K562 (cell line): ENCODE data around the gene AGRP. TPM values are rescaled to one million over a fixed set of nuclear protein-coding genes. Genes with fewer than 3 reads are reported as not detected.
"Not testable (repeated sequence)": the region's sequence is repeated elsewhere in the genome, so short reads cannot be mapped to it uniquely, and the experiment has no call there.

ENCODE experiments used
- ATAC-seq: fragments of 200-7000 bp; cut with Tn5 transposase; 3 replicates; pipeline ENCODE4 v1.9.1; 2020; ENCODE audit warnings: moderate library complexity
- BruUV-seq: library from RNA; stranded (reverse); fragments of 400-500 nt; replicated peaks from 2 replicates; lab custom pipeline; 2021; lab: Mats Ljungman, UMichigan
- CTCF ChIA-PET: fragments of 300-600 bp; formaldehyde crosslinking; extraction: SDS; loops from one replicate; lab custom pipeline; 2021; ENCODE audit warnings: low intra/inter-chr PET ratio; lab: Yijun Ruan, JAX
- POLR2A ChIA-PET: fragments of 300-600, 350-650 bp; sonication (Branson Sonifier 250); formaldehyde crosslinking; extraction: SDS; loops from one replicate; lab custom pipeline; 2021; ENCODE audit warnings: antibody characterized with exemption, inconsistent platforms; lab: Yijun Ruan, JAX
- DNase-seq, 4 experiments: peaks; one replicate each; pipeline versions ENCODE4 v3.0.0 to v3.0.0-alpha.2; 2011 to 2018; ENCODE audit warnings: low spot score in 3 of 4, mixed read lengths in 3 of 4; ENCODE audit errors: extremely low read depth in 1 of 4
- FAIRE-seq: peaks from 2 replicates; lab custom pipeline; 2011; peaks lifted over from hg19 to GRCh38; lab: Jason Lieb, UNC
- H2AFZ ChIP-seq: 2 replicates; pipeline ENCODE4 v1.6.0; 2011; ENCODE audit warnings: low read depth, low read length, control low read depth, inconsistent platforms
- H3K27ac ChIP-seq: fragments of 200-600 bp; 3 replicates; pipeline ENCODE4 v1.8.0; 2011; ENCODE audit warnings: low read depth, mild to moderate bottlenecking, control low read depth, inconsistent platforms, low read length, moderate library complexity, mixed read lengths; ENCODE audit errors: extremely low read depth
- H3K27me3 ChIP-seq, 2 experiments: fragments of 300-600 bp in 1 of 2; 2 replicates in 1 of 2; 3 replicates in 1 of 2; pipeline versions ENCODE4 v1.6.0 to v1.8.0; 2011; ENCODE audit warnings: inconsistent platforms in 2 of 2, low read length in 2 of 2, mild to moderate bottlenecking in 1 of 2, mixed read lengths in 1 of 2, moderate library complexity in 1 of 2; ENCODE audit not compliant: control insufficient read depth in 2 of 2, insufficient read depth in 2 of 2
- H3K36me3 ChIP-seq: fragments of 300-600 bp; 3 replicates; pipeline ENCODE4 v1.8.0; 2011; ENCODE audit warnings: mild to moderate bottlenecking, low read length, inconsistent platforms; ENCODE audit not compliant: control insufficient read depth, insufficient read depth
- H3K4me1 ChIP-seq, 2 experiments: fragments of 200-600 bp in 1 of 2; replicated peaks in 1 of 2; 2 replicates in 1 of 2; 3 replicates in 1 of 2; pipeline versions ENCODE4 v1.5.1 to v1.8.0; 2011; ENCODE audit warnings: inconsistent platforms in 2 of 2, low read length in 2 of 2, mild to moderate bottlenecking in 1 of 2, mixed read lengths in 1 of 2, moderate library complexity in 1 of 2; ENCODE audit not compliant: control insufficient read depth in 2 of 2, insufficient read depth in 2 of 2
- H3K4me2 ChIP-seq: 2 replicates; pipeline ENCODE4 v1.6.1; 2011; ENCODE audit warnings: low read length, control low read depth, inconsistent platforms, mixed read lengths; ENCODE audit not compliant: insufficient read depth
- H3K4me3 ChIP-seq: fragments of 200-600 bp; sonication (generic), shearing (Covaris generic); 2 replicates; pipeline ENCODE4 v1.5.1; 2016; ENCODE audit warnings: control low read depth, inconsistent platforms
- H3K79me2 ChIP-seq: fragments of 200-600 bp; 3 replicates; pipeline ENCODE4 v1.8.0; 2011; ENCODE audit warnings: low read length, inconsistent platforms; ENCODE audit not compliant: control insufficient read depth, insufficient read depth
- H3K9ac ChIP-seq, 2 experiments: 2 replicates each; pipeline versions ENCODE4 v1.6.0 to v1.6.1; 2011; ENCODE audit warnings: low read depth in 2 of 2, low read length in 2 of 2, control low read depth in 1 of 2, inconsistent platforms in 1 of 2, mild to moderate bottlenecking in 1 of 2, mixed read lengths in 1 of 2; ENCODE audit not compliant: insufficient read depth in 1 of 2
- H3K9me1 ChIP-seq: one replicate; pipeline ENCODE4 v1.6.0; 2011; ENCODE audit warnings: inconsistent platforms, mild to moderate bottlenecking, low read length, moderate library complexity; ENCODE audit not compliant: control insufficient read depth, insufficient read depth
- H3K9me3 ChIP-seq: replicated peaks from 2 replicates; pipeline ENCODE4 v1.5.1; 2011; ENCODE audit warnings: low read depth, low read length, inconsistent platforms; ENCODE audit not compliant: control insufficient read depth, insufficient read depth
- H4K20me1 ChIP-seq: replicated peaks from 2 replicates; pipeline ENCODE4 v1.6.1; 2011; ENCODE audit warnings: low read length, inconsistent platforms, mixed read lengths; ENCODE audit not compliant: control insufficient read depth, insufficient read depth
- BRCA1 ChIP-seq, 2 experiments: fragments of 450-650 bp in 1 of 2; sonication (generic) in 1 of 2; formaldehyde crosslinking in 1 of 2; IDR thresholded peaks; 2 replicates each; pipeline versions ENCODE4 v1.5.0 to v1.6.1; 2017 to 2020; ENCODE audit warnings: mild to moderate bottlenecking in 1 of 2, missing genetic modification reagents in 1 of 2
- CBX3 ChIP-seq, 2 experiments: IDR thresholded peaks; 1 replicate in 1 of 2; 2 replicates in 1 of 2; pipeline ENCODE4 v1.6.1; 2012; ENCODE audit warnings: inconsistent platforms in 2 of 2, low read length in 2 of 2, borderline replicate concordance in 1 of 2, control low read depth in 1 of 2
- NR2C2 ChIP-seq, 2 experiments: fragments of 200-800 bp in 1 of 2; sonication (Bioruptor generic) in 1 of 2; sonication (generic) in 1 of 2; formaldehyde crosslinking in 1 of 2; IDR thresholded peaks; 2 replicates each; pipeline versions ENCODE4 v1.6.1 to v1.8.0; 2016 to 2022; ENCODE audit warnings: mild to moderate bottlenecking in 1 of 2, missing compliant biosample characterization in 1 of 2, missing genetic modification characterization in 1 of 2, missing genetic modification reagents in 1 of 2
- ZNF121 ChIP-seq: sonication (generic); formaldehyde crosslinking; conservative IDR thresholded peaks from 2 replicates; pipeline ENCODE4 v1.8.0; 2022; ENCODE audit warnings: missing genetic modification reagents
- WGBS: fragments of 100-300 bp; shearing (Covaris generic); methylation state at CpG from one replicate; pipeline ENCODE4 v1.1.6; 2016; ENCODE audit warnings: low coverage, mixed read lengths; ENCODE audit not compliant: insufficient coverage; ENCODE audit errors: missing lambda C conversion rate; 5-methylcytosine and 5-hydroxymethylcytosine counted together
- in situ Hi-C: fragments of 300-500 bp; cut with MboI; formaldehyde crosslinking; loops from 4 replicates; pipeline ENCODE4 v1.15.0; 2018; ENCODE audit warnings: inconsistent platforms, mixed read lengths
- intact Hi-C: fragments of 100-400 bp; cut with micrococcal nuclease; formaldehyde crosslinking; loops from 2 replicates; pipeline ENCODE4 v1.14.2; 2022
- polyA plus RNA-seq, 8 experiments: library from polyadenylated mRNA; depleted of rRNA in 4 of 8; stranded (reverse) in 5 of 8; unstranded in 3 of 8; fragments of >200 nt; fragmentation: Nextera tagmentation in 2 of 8; fragmentation: Illumina TruSeq in 1 of 8; extraction: Ambion mirVana in 2 of 8; extraction: Trizol in 1 of 8; gene quantifications; 2 replicates each; pipeline versions ENCODE4 v1.2.1 to v1.2.3, GENCODE V29; 2011 to 2014; ENCODE audit warnings: inconsistent platforms in 1 of 8, missing spikeins in 1 of 8
- total RNA-seq, 7 experiments: library from RNA; depleted of rRNA in 6 of 7; stranded (reverse); fragments of >200 nt in 6 of 7; fragmentation: Illumina TruSeq in 2 of 7; extraction: Trizol in 2 of 7; gene quantifications; 2 replicates each; pipeline versions ENCODE4 v1.2.1 to v1.2.3, GENCODE V29; 2011 to 2021; ENCODE audit warnings: low replicate concordance in 1 of 7

Gene AGRP
- total and polyA plus RNA-seq, 9 of the 15 experiments (the other 6 are each of a cell fraction or from before 2014, with no cell fraction given) = not detected

DNA sequence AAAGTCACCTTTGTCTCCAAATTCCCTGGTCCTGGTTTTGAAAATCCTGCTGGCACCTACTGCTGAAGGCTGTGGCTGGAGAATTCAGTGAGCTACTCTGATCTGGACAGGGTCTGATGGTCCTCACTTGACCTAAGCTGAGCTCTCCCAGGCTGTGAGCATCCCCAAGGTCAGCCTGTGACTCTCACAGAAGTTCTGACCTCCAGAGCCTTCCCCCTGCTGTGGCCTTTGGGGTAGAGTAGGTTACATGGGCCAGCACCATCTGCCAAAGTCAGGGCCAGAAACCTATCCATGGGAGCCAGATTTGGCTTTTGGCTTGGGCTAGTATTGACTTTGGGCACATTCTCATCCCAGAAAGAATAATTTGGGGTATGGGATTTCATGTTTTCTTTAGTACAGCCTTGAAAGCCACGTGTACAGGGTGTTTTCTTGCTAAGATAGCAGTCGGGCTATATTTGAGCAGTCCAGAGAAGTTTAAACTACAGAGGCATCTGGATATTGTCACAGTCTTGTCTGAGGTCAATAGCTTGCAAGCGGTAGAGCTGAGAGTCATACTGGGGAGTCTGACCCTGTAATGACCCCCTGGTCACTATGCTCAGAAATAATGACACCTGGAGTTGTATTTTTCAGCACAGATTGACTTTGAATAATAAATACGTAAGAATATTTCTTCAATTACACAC lies 6.2 kb upstream of the AGRP start:
- H3K4me2 ChIP-seq = no peak overlapping the region
- TF ChIP-seq BRCA1 (IDR thresholded peaks at IDR 0.05) = no peak
- TF ChIP-seq BRCA1 (CRISPR knock-in tag; IDR thresholded peaks at IDR 0.05) = 0 out of 2 replicates have a peak, but pooled peaks have one; percentile 30
- TF ChIP-seq NR2C2 (CRISPR knock-in tag; IDR thresholded peaks at IDR 0.05) = no peak
- no peak for TF ChIP-seq NR2C2 (tag; IDR thresholded peaks at IDR 0.05)
- TF ChIP-seq CBX3 (IDR thresholded peaks at IDR 0.05; ENCODE audit: borderline replicate concordance in 1 of 2, low read length in 2 of 2) = no peak
- TF ChIP-seq ZNF121 (CRISPR knock-in tag) = no peak
- TF ChIP-seq, all 486 proteins: peak for 1
- Histone ChIP-seq H3K36me3 (peaks cover 2% of the 10 kb centered on the region; the same call in 2 of the 3 replicates), H4K20me1 (no peaks in the 10 kb centered on the region), H3K9ac (no peak overlapping the region), H3K4me1 (peaks cover 0 to 5% of the 10 kb centered on the region in 2 experiments; a peak in 2 of 5 replicates), H3K79me2 (no peaks in the 10 kb centered on the region), H3K27me3 (no peaks in the 10 kb centered on the region), H3K9me3 (peaks cover 2% of the 10 kb centered on the region; the same call in 1 of the 2 replicates), H2AFZ (no peak overlapping the region), H3K9me1 (no peaks in the 10 kb centered on the region), H3K4me3 (no peak overlapping the region), H3K27ac (no peak overlapping the region)
- FAIRE-seq = no peak
- CTCF ChIA-PET = no interaction called here
- DNase-seq = peak in 1 of 4 experiments; percentile 6
- peak; percentile 18; the same call in 1 of the 3 replicates for ATAC-seq
- POLR2A ChIA-PET = interaction anchor here (1.7 kb wide), 1 partner anchor 9 kb away, joined by 7 read pairs; the partner anchor contains the start of gene ATP6V0D1
- in situ Hi-C loops (no loop called here), intact Hi-C loops (no loop called here)
- BruUV-seq = no TSS peak
- 36% methylated on average over 4 of the region's 4 CpGs for WGBS

DNA sequence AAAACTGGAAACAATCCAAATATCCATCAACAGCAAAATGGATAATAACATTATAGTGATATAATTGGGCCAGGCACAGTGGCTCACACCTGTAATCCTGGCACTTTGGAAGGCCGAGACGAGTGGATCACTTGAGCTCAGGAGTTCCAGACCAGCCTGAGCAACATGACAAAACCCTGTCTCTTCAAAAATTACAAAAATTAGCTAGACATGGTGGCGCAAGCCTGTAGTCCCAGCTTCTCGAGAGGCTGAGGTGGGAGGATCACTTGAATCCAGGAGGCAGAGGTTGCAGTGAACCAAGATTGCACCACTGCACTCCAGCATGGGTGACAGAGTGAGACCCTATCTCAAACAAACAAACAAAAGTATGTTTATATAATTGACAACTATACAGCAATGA lies 4.2 kb upstream of the AGRP start:
- POLR2A ChIA-PET = interaction anchor here (1.1 kb wide), 2 partner anchors 8 to 33 kb away, joined by 3 to 4 read pairs; no protein-coding TSS in a partner anchor
- not testable (repeated sequence) for DNase-seq, H3K27ac ChIP-seq

More for the DNA sequence above, 4.2 kb upstream of the AGRP start:
- intact Hi-C loops, in situ Hi-C loops, H3K4me3 ChIP-seq, FAIRE-seq, H3K9me1 ChIP-seq, ATAC-seq, H3K27me3 ChIP-seq, CTCF ChIA-PET, H3K36me3 ChIP-seq, H3K9ac ChIP-seq, H4K20me1 ChIP-seq, H2AFZ ChIP-seq, BruUV-seq, H3K4me2 ChIP-seq, H3K79me2 ChIP-seq, H3K9me3 ChIP-seq: not testable (repeated sequence)
- H3K4me1 ChIP-seq = peaks cover 3 to 16% of the 10 kb centered on the region in 2 experiments
- 90% methylated on average over 4 of the region's 4 CpGs for WGBS
